HepG2 (cell line): Measurements from ENCODE around the gene CAP2. TPM values are rescaled to one million over a fixed set of nuclear protein-coding genes. Genes with fewer than 3 reads are reported as not detected.

Source experiments
- ATAC-seq: fragments of 200-7000 bp; cut with Tn5 transposase; 3 replicates; pipeline ENCODE4 v1.9.1; 2020; ENCODE audit warnings: mild to moderate bottlenecking, moderate library complexity
- BruUV-seq: library from RNA; stranded (reverse); fragments of 400-500 nt; replicated peaks from 2 replicates; lab custom pipeline; 2021; lab: Mats Ljungman, UMichigan
- CTCF ChIA-PET: fragments of 300-600 bp; formaldehyde crosslinking; extraction: SDS; loops from one replicate; lab custom pipeline; 2021; ENCODE audit warnings: low total read pairs, inconsistent platforms, low intra/inter-chr PET ratio; lab: Yijun Ruan, JAX
- POLR2A ChIA-PET: fragments of 350-600 bp; sonication (Branson Sonifier 250); formaldehyde crosslinking; loops from one replicate; lab custom pipeline; 2020; ENCODE audit warnings: antibody characterized with exemption, inconsistent platforms; lab: Yijun Ruan, JAX
- DNase-seq: peaks from one replicate; pipeline ENCODE4 v3.0.0-alpha.2; 2015; ENCODE audit warnings: low spot score
- FAIRE-seq: peaks from 3 replicates; lab custom pipeline; 2011; peaks lifted over from hg19 to GRCh38; lab: Jason Lieb, UNC
- H2AFZ ChIP-seq: one replicate; pipeline ENCODE4 v1.6.1; 2011; ENCODE audit warnings: low read length, inconsistent platforms
- H3K27ac ChIP-seq: fragments of 300-600 bp; 3 replicates; pipeline ENCODE4 v1.8.0; 2011; ENCODE audit warnings: mixed run types, mild to moderate bottlenecking, mixed read lengths, low read length, inconsistent platforms; ENCODE audit not compliant: insufficient read depth; ENCODE audit errors: extremely low read length
- H3K27me3 ChIP-seq, 2 experiments: fragments of 200-600 bp in 1 of 2; 2 replicates in 1 of 2; 3 replicates in 1 of 2; pipeline versions ENCODE4 v1.6.0 to v1.8.0; 2011; ENCODE audit warnings: low read length in 2 of 2, mild to moderate bottlenecking in 2 of 2, moderate library complexity in 2 of 2, inconsistent platforms in 1 of 2; ENCODE audit not compliant: insufficient read depth in 2 of 2, control insufficient read depth in 1 of 2
- H3K36me3 ChIP-seq, 2 experiments: fragments of 200-600 bp in 1 of 2; replicated peaks in 1 of 2; 2 replicates in 1 of 2; 3 replicates in 1 of 2; pipeline versions ENCODE4 v1.5.1 to v1.8.0; 2011; ENCODE audit warnings: low read length in 2 of 2, inconsistent platforms in 1 of 2; ENCODE audit not compliant: insufficient read depth in 2 of 2, control insufficient read depth in 1 of 2
- H3K4me1 ChIP-seq: 2 replicates; pipeline ENCODE4 v1.5.1; 2012; ENCODE audit warnings: low read length, inconsistent platforms; ENCODE audit not compliant: insufficient read depth
- H3K4me2 ChIP-seq: 2 replicates; pipeline ENCODE4 v1.6.0; 2011; ENCODE audit warnings: low read depth, low read length, inconsistent platforms
- H3K4me3 ChIP-seq, 3 experiments: fragments of 200-600 bp in 1 of 3; sonication (generic), shearing (Covaris generic) in 1 of 3; replicated peaks in 1 of 3; 2 replicates each; pipeline ENCODE4 v1.5.1; 2011 to 2016; ENCODE audit warnings: low read length in 3 of 3, inconsistent platforms in 2 of 3, low read depth in 2 of 3, mild to moderate bottlenecking in 2 of 3, control low read depth in 1 of 3, mixed read lengths in 1 of 3; ENCODE audit not compliant: insufficient read depth in 1 of 3
- H3K79me2 ChIP-seq: one replicate; pipeline ENCODE4 v1.6.1; 2011; ENCODE audit warnings: low read length, inconsistent platforms; ENCODE audit not compliant: insufficient read depth
- H3K9ac ChIP-seq: 2 replicates; pipeline ENCODE4 v1.6.0; 2011; ENCODE audit warnings: mild to moderate bottlenecking, low read depth, low read length, inconsistent platforms; ENCODE audit not compliant: insufficient read depth
- H3K9me3 ChIP-seq: 2 replicates; pipeline ENCODE4 v1.5.1; 2012; ENCODE audit warnings: mild to moderate bottlenecking, low read length
- H4K20me1 ChIP-seq: 2 replicates; pipeline ENCODE4 v1.6.0; 2011; ENCODE audit warnings: inconsistent platforms, mild to moderate bottlenecking, low read length, moderate library complexity; ENCODE audit not compliant: insufficient read depth
- BRD4 ChIP-seq: sonication (generic); formaldehyde crosslinking; IDR thresholded peaks from 2 replicates; pipeline ENCODE4 v1.4.0; 2020; ENCODE audit warnings: missing genetic modification reagents
- RFX5 ChIP-seq: IDR thresholded peaks from 2 replicates; pipeline ENCODE4 v1.6.1; 2011; ENCODE audit warnings: low read depth, low read length, improper control_type of control experiment
- ZBTB44 ChIP-seq: sonication (generic); formaldehyde crosslinking; IDR thresholded peaks from 2 replicates; pipeline ENCODE4 v1.4.0; 2020; ENCODE audit warnings: missing genetic modification reagents
- WGBS: methylation state at CpG from one replicate; pipeline ENCODE4 v1.1.6; 2017; ENCODE audit warnings: low lambda C conversion rate; 5-methylcytosine and 5-hydroxymethylcytosine counted together
- in situ Hi-C: cut with HindIII; loops from 2 replicates; pipeline ENCODE4 v1.10.0; 2017; ENCODE audit warnings: low pct_unique_long_range_greater_than_20kb; ENCODE audit not compliant: extremely low pct_ligation_motif_present
- intact Hi-C: fragments of 100-400 bp; cut with micrococcal nuclease; formaldehyde crosslinking; loops from one replicate; pipeline ENCODE4 v1.10.0; 2022; ENCODE audit not compliant: unreplicated experiment
- polyA plus RNA-seq, 8 experiments: library from polyadenylated mRNA; depleted of rRNA in 3 of 8; stranded (reverse) in 7 of 8; unstranded in 1 of 8; fragments of >200 nt; fragmentation: Illumina TruSeq in 4 of 8; extraction: Trizol in 4 of 8; gene quantifications; 2 replicates each; pipeline versions ENCODE4 v1.2.1 to v1.2.3, GENCODE V29; 2011 to 2016; ENCODE audit warnings: low read depth in 4 of 8, missing spikeins in 1 of 8, mixed read lengths in 1 of 8; ENCODE audit not compliant: insufficient read depth in 1 of 8
- total RNA-seq, 5 experiments: library from RNA; depleted of rRNA; stranded (reverse); fragments of >200 nt; fragmentation: Illumina TruSeq; extraction: Trizol; gene quantifications; 2 replicates each; pipeline ENCODE4 v1.2.3, GENCODE V29; 2016; ENCODE audit warnings: low read depth in 1 of 5

The CAP2 gene
- total and polyA plus RNA-seq, 2 of the 13 experiments (the other 11 are each of a cell fraction or from before 2014, with no cell fraction given) = 7.9 to 53.1 TPM

GRCh38 chr6:17482711-17483110 is 89.3 kb downstream of the CAP2 start:
- no TSS peak for BruUV-seq

GRCh38 chr6:17483391-17484016 is 90.1 kb downstream of the CAP2 start:
- no peak overlapping the region for H2AFZ ChIP-seq
- no peaks in the 10 kb centered on the region for H3K79me2 ChIP-seq
- intact Hi-C loops (no loop called here), in situ Hi-C loops (no loop called here)
- peaks cover 0 to 3% of the 10 kb centered on the region in 2 experiments; a peak in 2 of 5 replicates for H3K36me3 ChIP-seq
- FAIRE-seq = no peak
- no peak overlapping the region for H3K9ac ChIP-seq
- H3K4me1 ChIP-seq = peaks cover 7% of the 10 kb centered on the region; the same call in 1 of the 2 replicates
- ChIA-PET POLR2A (no interaction called here), CTCF (no interaction called here)
- no peaks in the 10 kb centered on the region for H4K20me1 ChIP-seq
- H3K9me3 ChIP-seq = no peaks in the 10 kb centered on the region
- TF ChIP-seq RFX5 = no peak
- H3K27me3 ChIP-seq = no peaks in the 10 kb centered on the region
- WGBS = 96% methylated on average over 10 of the region's 11 CpGs
- BruUV-seq = no TSS peak
- no peak overlapping the region for H3K4me3 ChIP-seq
- no peak overlapping the region for H3K4me2 ChIP-seq
- DNase-seq = no peak
- ATAC-seq = no peak
- H3K27ac ChIP-seq = no peak overlapping the region

More at GRCh38 chr6:17482711-17483110, 89.3 kb downstream of the CAP2 start:
- Histone ChIP-seq H3K27me3 (no peaks in the 10 kb centered on the region), H3K4me1 (peaks cover 7% of the 10 kb centered on the region; the same call in 1 of the 2 replicates), H3K4me3 (no peak overlapping the region), H4K20me1 (no peaks in the 10 kb centered on the region), H2AFZ (no peak overlapping the region), H3K9me3 (no peaks in the 10 kb centered on the region), H3K4me2 (no peak overlapping the region), H3K27ac (no peak overlapping the region), H3K36me3 (peaks cover 0 to 3% of the 10 kb centered on the region in 2 experiments; a peak in 2 of 5 replicates), H3K79me2 (no peaks in the 10 kb centered on the region), H3K9ac (no peak overlapping the region)
- ChIA-PET CTCF (no interaction called here), POLR2A (no interaction called here)
- TF ChIP-seq BRD4 (CRISPR knock-in tag) = no peak
- no peak for TF ChIP-seq ZBTB44 (CRISPR knock-in tag)
- FAIRE-seq (no peak), DNase-seq (no peak), ATAC-seq (no peak)
- in situ Hi-C loops (no loop called here), intact Hi-C loops (no loop called here)
- WGBS = 93% methylated on average over 7 of the region's 7 CpGs
